Stimulated activated CD4-positive, alpha-beta T cell treated with anti-CD3 and anti-CD28 coated beads, Interleukin-12 subunit alpha, Interleukin-12 subunit beta, amount 100 ng/mL, for 48 hours (primary cell): ENCODE measurements around the gene IL23A.
"Not testable (repeated sequence)": the region's sequence is repeated elsewhere in the genome, so short reads cannot be mapped to it uniquely, and the experiment has no call there.

ENCODE experiments used
- DNase-seq, 3 donors: peaks; one replicate each; pipeline ENCODE4 v3.0.0-alpha.2; 2020; ENCODE audit warnings: low read depth in 2 of 3, low spot score in 1 of 3

Gene IL23A

GRCh38 chr12:56338308-56339157 lies at the start of gene IL23A:
TSS of gene IL23A (plus strand) at chr12:56338884. CDS start at chr12:56339045, 161 bp downstream.
- peak; percentile 78 to 85 (median 80) for DNase-seq

- no peak for DNase-seq
Observed at GRCh38 chr12:56293795-56294194, 44.9 kb upstream of the IL23A start.

GRCh38 chr12:56296295-56296694 lies 42.4 kb upstream of the IL23A start:
- DNase-seq = no peak

GRCh38 chr12:56297400-56297799 lies 41.3 kb upstream of the IL23A start:
- no peak for DNase-seq

- no peak for DNase-seq
Observed at GRCh38 chr12:56298828-56299227, 39.9 kb upstream of the IL23A start.

- DNase-seq = no peak
Observed at GRCh38 chr12:56299308-56299852, 39.3 kb upstream of the IL23A start.

GRCh38 chr12:56299853-56300643 lies 38.6 kb upstream of the IL23A start, which contains the start of gene CS:
TSS of gene CS (minus strand) at chr12:56300330. CDS start at chr12:56300201, 129 bp downstream.
- DNase-seq = peak; percentile 96 to 99 (median 98)

- DNase-seq = no peak
Observed at GRCh38 chr12:56300644-56301464, 37.8 kb upstream of the IL23A start.

GRCh38 chr12:56304276-56304675 lies 34.4 kb upstream of the IL23A start:
- DNase-seq = no peak

GRCh38 chr12:56304872-56305590 lies 33.7 kb upstream of the IL23A start:
- no peak for DNase-seq

GRCh38 chr12:56307221-56307965 lies 31.3 kb upstream of the IL23A start:
- no peak for DNase-seq

- DNase-seq = no peak
Observed at GRCh38 chr12:56308714-56309113, 30.0 kb upstream of the IL23A start.

GRCh38 chr12:56311003-56311402 lies 27.7 kb upstream of the IL23A start:
- no peak for DNase-seq

- DNase-seq = no peak
Observed at GRCh38 chr12:56315249-56315621, 23.4 kb upstream of the IL23A start.

GRCh38 chr12:56315622-56316473 lies 22.8 kb upstream of the IL23A start, which contains the start of gene CNPY2:
TSS of gene CNPY2 (minus strand) at chr12:56315988. CDS start at chr12:56315217, 771 bp downstream.
- DNase-seq = peak; percentile 86 to 91 (median 89)

GRCh38 chr12:56317675-56318074 lies 21.0 kb upstream of the IL23A start:
- DNase-seq = no peak

GRCh38 chr12:56321027-56321426 lies 17.7 kb upstream of the IL23A start:
- no peak for DNase-seq

- not testable (repeated sequence) for DNase-seq
Observed at GRCh38 chr12:56321610-56322009, 17.1 kb upstream of the IL23A start.
